ENCODE results near the gene THRB. TPM values are rescaled to one million over a fixed set of nuclear protein-coding genes. Genes with fewer than 3 reads are reported as not detected.
A peak's percentile ranks its signal among the peaks of the same experiment; 100 is the strongest.

THRB gene
- total RNA-seq, 1 experiment from 2014 or later: 0.69 TPM

- DNase-seq (ENCODE audit: low read depth): no peak
These were observed 339.9 kb downstream of the THRB start for GRCh38 chr3:24154781-24155180.

GRCh38 chr3:24154013-24154695, 340.5 kb downstream of the THRB start:
- no peak for DNase-seq (ENCODE audit: low read depth)

- no peak for DNase-seq (ENCODE audit: low read depth)
These were observed 343.1 kb downstream of the THRB start for GRCh38 chr3:24151594-24151993.

- no peak for DNase-seq (ENCODE audit: low read depth)
These were observed 345.6 kb downstream of the THRB start for GRCh38 chr3:24149032-24149431.

GRCh38 chr3:24145981-24146822, 348.4 kb downstream of the THRB start:
- DNase-seq (ENCODE audit: low read depth): peak; percentile 69

GRCh38 chr3:24145481-24145880, 349.2 kb downstream of the THRB start:
- no peak for DNase-seq (ENCODE audit: low read depth)

- no peak for DNase-seq (ENCODE audit: low read depth)
These were observed 352.5 kb downstream of the THRB start for GRCh38 chr3:24142127-24142526.

GRCh38 chr3:24141548-24141947, 353.1 kb downstream of the THRB start:
- no peak for DNase-seq (ENCODE audit: low read depth)

GRCh38 chr3:24139463-24140412, 354.9 kb downstream of the THRB start:
- DNase-seq (ENCODE audit: low read depth): no peak

- no peak for DNase-seq (ENCODE audit: low read depth)
These were observed 355.8 kb downstream of the THRB start for GRCh38 chr3:24138876-24139256.

- DNase-seq (ENCODE audit: low read depth): no peak
These were observed 356.4 kb downstream of the THRB start for GRCh38 chr3:24137958-24138875.

GRCh38 chr3:24137334-24137733, 357.3 kb downstream of the THRB start:
- no peak for DNase-seq (ENCODE audit: low read depth)

GRCh38 chr3:24136624-24137310, 357.9 kb downstream of the THRB start:
- DNase-seq (ENCODE audit: low read depth): no peak

GRCh38 chr3:24135280-24135679, 359.4 kb downstream of the THRB start:
- no peak for DNase-seq (ENCODE audit: low read depth)

GRCh38 chr3:24133942-24134341, 360.7 kb downstream of the THRB start:
- no peak for DNase-seq (ENCODE audit: low read depth)

GRCh38 chr3:24133436-24133835, 361.2 kb downstream of the THRB start:
- no peak for DNase-seq (ENCODE audit: low read depth)

GRCh38 chr3:24129549-24129948, 365.1 kb downstream of the THRB start:
- no peak for DNase-seq (ENCODE audit: low read depth)

GRCh38 chr3:24128199-24129005, 366.2 kb downstream of the THRB start:
- DNase-seq (ENCODE audit: low read depth): no peak

- DNase-seq (ENCODE audit: low read depth): peak; percentile 66
These were observed 371.1 kb downstream of the THRB start for GRCh38 chr3:24123596-24123995.
